Measurements from ENCODE around the gene VPS8.

VPS8 gene

DNA sequence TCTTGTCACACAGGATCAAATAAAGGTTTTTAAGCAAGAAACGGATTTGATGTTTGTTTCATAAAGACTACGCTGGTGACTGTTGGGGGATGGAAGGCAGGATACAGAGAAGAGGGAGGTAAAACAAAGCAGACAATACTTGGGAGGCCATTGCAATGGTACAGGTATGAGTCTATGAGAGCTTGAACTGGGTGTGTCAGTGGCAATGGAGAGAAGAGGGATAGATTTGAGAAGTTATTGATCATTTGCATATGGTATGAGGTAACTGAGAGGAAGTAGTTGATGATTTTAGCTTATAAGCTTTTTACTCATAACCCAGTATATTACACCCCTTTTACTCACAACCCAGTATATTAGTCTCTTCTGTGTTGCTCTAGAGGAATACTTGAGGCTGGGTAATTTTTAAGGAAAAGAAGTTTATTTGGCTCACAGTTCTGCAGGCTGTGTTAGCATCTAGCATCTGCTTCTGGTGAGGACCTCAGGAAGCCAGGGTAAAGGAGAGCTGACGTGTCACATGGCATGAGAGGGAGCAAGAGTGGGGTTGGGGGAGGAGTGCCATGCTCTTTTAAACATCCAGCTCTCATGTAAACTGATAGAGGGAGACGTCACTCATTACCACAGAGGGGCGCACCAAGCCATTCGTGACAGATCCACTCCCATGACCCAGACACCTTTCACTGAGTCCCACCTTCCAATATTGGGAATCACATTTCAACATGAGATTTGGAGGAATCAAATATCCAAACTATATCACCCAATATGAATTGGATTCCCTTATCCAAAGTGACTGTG, 153.9 kb downstream of the VPS8 start:
- no peaks in the 10 kb centered on the region for H3K36me3 ChIP-seq (replicated peaks)
- no peak overlapping the region for H3K27ac ChIP-seq
- TF ChIP-seq, protein P1, sequence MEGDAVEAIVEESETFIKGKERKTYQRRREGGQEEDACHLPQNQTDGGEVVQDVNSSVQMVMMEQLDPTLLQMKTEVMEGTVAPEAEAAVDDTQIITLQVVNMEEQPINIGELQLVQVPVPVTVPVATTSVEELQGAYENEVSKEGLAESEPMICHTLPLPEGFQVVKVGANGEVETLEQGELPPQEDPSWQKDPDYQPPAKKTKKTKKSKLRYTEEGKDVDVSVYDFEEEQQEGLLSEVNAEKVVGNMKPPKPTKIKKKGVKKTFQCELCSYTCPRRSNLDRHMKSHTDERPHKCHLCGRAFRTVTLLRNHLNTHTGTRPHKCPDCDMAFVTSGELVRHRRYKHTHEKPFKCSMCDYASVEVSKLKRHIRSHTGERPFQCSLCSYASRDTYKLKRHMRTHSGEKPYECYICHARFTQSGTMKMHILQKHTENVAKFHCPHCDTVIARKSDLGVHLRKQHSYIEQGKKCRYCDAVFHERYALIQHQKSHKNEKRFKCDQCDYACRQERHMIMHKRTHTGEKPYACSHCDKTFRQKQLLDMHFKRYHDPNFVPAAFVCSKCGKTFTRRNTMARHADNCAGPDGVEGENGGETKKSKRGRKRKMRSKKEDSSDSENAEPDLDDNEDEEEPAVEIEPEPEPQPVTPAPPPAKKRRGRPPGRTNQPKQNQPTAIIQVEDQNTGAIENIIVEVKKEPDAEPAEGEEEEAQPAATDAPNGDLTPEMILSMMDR (IDR thresholded peaks at IDR 0.05; ENCODE audit: low read depth, low read length, missing control alignments) = no peak
- no peaks in the 10 kb centered on the region for H3K27me3 ChIP-seq (replicated peaks)
- H3K4me3 ChIP-seq (ENCODE audit: low read depth, low read length) = no peak overlapping the region
- in situ Hi-C loops (cut with HindIII; ENCODE audit: low pct_ligation_motif_present, low sequenced_read_pairs) = no loop called here
- no peak for DNase-seq

DNA sequence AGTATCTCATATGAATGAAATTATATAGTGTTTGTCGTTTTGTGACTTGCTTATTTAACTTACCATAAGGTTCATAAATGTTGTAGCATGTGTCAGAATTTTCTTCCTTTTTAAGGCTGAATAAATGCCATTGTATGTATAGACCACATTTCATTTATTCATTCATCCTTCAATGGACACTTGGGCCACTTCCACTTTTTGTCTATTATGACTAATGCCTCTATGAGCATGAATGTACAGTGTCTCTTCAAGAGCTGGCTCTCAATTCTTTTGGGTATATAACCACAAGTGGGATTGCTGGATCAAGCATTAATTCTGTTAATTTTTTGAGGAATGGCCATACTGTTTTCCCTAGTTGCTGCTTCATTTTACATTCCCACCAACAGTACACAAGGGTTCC, 156.1 kb downstream of the VPS8 start:
- Histone ChIP-seq H3K27me3 (replicated peaks) (no peaks in the 10 kb centered on the region), H3K4me3 (ENCODE audit: low read depth, low read length) (no peak overlapping the region), H3K36me3 (replicated peaks) (no peaks in the 10 kb centered on the region), H3K27ac (no peak overlapping the region)
- TF ChIP-seq, protein P1 (IDR thresholded peaks at IDR 0.05; ENCODE audit: low read depth, low read length, missing control alignments) = no peak
- in situ Hi-C loops (cut with HindIII; ENCODE audit: low pct_ligation_motif_present, low sequenced_read_pairs) = no loop called here
- no peak for DNase-seq

DNA sequence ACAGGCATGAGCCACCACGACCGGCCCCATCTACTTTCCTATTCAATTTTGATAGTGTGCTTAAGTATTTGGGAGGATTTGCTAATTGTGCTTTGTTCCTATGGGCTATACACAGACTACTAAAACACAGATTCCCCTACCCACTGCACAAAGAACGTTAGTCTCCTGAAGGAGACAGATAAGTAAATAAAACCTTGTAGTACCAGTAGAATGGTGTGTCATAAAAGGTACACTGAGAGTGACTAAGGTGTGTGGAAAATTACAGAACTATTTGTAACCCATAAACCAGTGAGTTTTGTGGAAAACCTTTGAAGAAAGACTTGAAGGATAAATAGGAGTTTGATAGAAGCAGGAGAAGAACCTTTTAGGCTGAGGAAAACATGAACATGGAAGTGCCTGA, 158.2 kb downstream of the VPS8 start:
- TF ChIP-seq, protein P1 (IDR thresholded peaks at IDR 0.05; ENCODE audit: low read depth, low read length, missing control alignments) = no peak
- in situ Hi-C loops (cut with HindIII; ENCODE audit: low pct_ligation_motif_present, low sequenced_read_pairs) = no loop called here
- no peak overlapping the region for H3K27ac ChIP-seq
- no peak for DNase-seq
- no peak overlapping the region for H3K4me3 ChIP-seq (ENCODE audit: low read depth, low read length)
- H3K36me3 ChIP-seq (replicated peaks) = no peaks in the 10 kb centered on the region
- H3K27me3 ChIP-seq (replicated peaks) = no peaks in the 10 kb centered on the region

DNA sequence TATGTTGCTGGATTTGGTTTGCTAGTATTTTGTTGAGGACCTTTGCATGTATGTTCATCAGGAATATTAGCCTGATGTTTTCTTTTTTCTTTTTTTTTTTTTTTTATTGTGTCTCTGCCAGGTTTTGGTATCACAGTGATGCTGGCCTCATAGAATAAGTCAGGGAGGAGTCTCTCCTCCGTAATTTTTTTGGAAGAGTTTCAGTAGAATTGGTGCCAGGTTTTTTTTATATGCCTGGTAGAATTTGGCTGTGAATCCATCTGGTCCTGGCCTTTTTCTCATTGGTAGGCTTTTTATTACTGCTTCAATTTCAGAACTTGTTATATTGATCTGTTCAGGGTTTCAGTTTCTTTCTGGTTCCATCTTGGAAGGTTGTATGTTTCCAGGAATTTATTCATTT, 165.8 kb downstream of the VPS8 start:
- TF ChIP-seq, protein P1 (IDR thresholded peaks at IDR 0.05; ENCODE audit: low read depth, low read length, missing control alignments) = no peak
- in situ Hi-C loops (cut with HindIII; ENCODE audit: low pct_ligation_motif_present, low sequenced_read_pairs) = no loop called here
- no peak for DNase-seq
- Histone ChIP-seq H3K4me3 (ENCODE audit: low read depth, low read length) (no peak overlapping the region), H3K36me3 (replicated peaks) (no peaks in the 10 kb centered on the region), H3K27me3 (replicated peaks) (no peaks in the 10 kb centered on the region), H3K27ac (no peak overlapping the region)

DNA sequence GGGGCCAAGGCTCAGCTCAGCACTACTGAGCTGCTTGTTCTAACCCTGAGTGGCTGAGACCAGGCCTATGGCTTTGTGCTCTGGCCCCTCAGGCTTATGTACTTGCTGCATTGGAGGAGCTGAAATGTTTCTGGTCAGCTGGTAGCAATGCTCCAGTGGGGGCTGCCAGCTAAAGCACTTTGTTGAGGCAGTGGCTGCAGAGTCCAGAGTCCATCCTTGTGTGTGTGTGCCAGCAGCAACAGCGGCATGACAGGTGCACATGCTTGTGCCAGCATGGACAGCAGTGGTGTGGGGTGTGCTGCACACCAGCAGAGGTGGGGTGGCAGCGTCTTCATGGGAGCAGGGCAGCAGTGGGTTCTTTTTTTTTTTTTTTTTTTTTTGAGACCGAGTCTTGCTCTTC, 169.1 kb downstream of the VPS8 start:
- no peak for DNase-seq
- Histone ChIP-seq H3K36me3 (replicated peaks) (no peaks in the 10 kb centered on the region), H3K27me3 (replicated peaks) (no peaks in the 10 kb centered on the region), H3K4me3 (ENCODE audit: low read depth, low read length) (no peak overlapping the region), H3K27ac (no peak overlapping the region)
- in situ Hi-C loops (cut with HindIII; ENCODE audit: low pct_ligation_motif_present, low sequenced_read_pairs) = no loop called here
- TF ChIP-seq, protein P1 (IDR thresholded peaks at IDR 0.05; ENCODE audit: low read depth, low read length, missing control alignments) = no peak

DNA sequence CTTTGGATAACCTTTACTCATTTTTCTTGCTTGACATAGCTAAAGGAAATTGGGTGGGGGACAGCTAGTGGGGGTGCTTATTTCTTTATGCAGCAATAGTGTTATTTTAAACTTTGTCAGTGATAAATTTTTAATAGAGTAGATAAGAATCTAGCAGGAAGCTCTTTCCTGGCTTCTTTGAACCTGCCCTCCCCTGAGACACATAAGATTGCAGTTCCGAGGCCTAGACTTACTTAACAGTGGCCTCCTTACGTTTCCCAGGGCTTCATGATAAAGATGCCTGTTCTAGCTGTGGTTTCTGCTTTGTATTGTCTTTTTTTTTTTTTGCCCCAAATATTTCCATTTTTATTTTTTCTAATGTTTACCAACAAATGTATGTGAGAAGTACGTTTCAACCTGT, 170.1 kb downstream of the VPS8 start:
- Histone ChIP-seq H3K36me3 (replicated peaks) (no peaks in the 10 kb centered on the region), H3K27ac (no peak overlapping the region), H3K27me3 (replicated peaks) (no peaks in the 10 kb centered on the region), H3K4me3 (ENCODE audit: low read depth, low read length) (no peak overlapping the region)
- in situ Hi-C loops (cut with HindIII; ENCODE audit: low pct_ligation_motif_present, low sequenced_read_pairs) = no loop called here
- TF ChIP-seq, protein P1 (IDR thresholded peaks at IDR 0.05; ENCODE audit: low read depth, low read length, missing control alignments) = no peak
- DNase-seq = no peak
